HL-60 (cell line): ENCODE results near the gene SAAL1.

Experiments used
- TF ChIP-seq, protein P1 (sequence below): IDR thresholded peaks from one replicate; pipeline ENCODE4 v1.5.1; 2011; ENCODE audit warnings: low read length, control low read depth, inconsistent platforms; ENCODE audit not compliant: insufficient read depth
- TF ChIP-seq, protein P2 (sequence below): IDR thresholded peaks from 2 replicates; pipeline ENCODE4 v1.6.1; 2012; ENCODE audit warnings: low read depth; ENCODE audit not compliant: insufficient replicate concordance

DNA sequence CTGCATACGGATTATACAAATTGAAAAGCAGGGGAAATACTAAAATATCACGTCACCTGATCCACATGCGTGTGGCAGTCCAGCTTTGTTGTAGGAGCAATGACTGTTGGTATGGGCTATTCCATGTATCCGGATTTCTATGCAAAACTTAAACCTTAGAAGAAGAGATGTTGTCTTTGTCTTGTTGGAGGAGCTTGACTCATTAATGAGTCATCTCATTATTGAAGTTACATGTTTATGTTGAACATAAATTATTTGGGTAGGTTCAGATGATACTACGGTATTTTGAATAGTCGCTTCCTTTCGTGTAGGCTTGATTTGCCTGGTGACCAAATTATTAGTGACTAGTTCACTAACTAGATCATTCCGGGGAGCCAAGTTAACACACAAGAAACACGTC, 806 bp upstream of the SAAL1 start:
- TF ChIP-seq, protein P1, sequence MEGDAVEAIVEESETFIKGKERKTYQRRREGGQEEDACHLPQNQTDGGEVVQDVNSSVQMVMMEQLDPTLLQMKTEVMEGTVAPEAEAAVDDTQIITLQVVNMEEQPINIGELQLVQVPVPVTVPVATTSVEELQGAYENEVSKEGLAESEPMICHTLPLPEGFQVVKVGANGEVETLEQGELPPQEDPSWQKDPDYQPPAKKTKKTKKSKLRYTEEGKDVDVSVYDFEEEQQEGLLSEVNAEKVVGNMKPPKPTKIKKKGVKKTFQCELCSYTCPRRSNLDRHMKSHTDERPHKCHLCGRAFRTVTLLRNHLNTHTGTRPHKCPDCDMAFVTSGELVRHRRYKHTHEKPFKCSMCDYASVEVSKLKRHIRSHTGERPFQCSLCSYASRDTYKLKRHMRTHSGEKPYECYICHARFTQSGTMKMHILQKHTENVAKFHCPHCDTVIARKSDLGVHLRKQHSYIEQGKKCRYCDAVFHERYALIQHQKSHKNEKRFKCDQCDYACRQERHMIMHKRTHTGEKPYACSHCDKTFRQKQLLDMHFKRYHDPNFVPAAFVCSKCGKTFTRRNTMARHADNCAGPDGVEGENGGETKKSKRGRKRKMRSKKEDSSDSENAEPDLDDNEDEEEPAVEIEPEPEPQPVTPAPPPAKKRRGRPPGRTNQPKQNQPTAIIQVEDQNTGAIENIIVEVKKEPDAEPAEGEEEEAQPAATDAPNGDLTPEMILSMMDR: no peak
- TF ChIP-seq, protein P2, sequence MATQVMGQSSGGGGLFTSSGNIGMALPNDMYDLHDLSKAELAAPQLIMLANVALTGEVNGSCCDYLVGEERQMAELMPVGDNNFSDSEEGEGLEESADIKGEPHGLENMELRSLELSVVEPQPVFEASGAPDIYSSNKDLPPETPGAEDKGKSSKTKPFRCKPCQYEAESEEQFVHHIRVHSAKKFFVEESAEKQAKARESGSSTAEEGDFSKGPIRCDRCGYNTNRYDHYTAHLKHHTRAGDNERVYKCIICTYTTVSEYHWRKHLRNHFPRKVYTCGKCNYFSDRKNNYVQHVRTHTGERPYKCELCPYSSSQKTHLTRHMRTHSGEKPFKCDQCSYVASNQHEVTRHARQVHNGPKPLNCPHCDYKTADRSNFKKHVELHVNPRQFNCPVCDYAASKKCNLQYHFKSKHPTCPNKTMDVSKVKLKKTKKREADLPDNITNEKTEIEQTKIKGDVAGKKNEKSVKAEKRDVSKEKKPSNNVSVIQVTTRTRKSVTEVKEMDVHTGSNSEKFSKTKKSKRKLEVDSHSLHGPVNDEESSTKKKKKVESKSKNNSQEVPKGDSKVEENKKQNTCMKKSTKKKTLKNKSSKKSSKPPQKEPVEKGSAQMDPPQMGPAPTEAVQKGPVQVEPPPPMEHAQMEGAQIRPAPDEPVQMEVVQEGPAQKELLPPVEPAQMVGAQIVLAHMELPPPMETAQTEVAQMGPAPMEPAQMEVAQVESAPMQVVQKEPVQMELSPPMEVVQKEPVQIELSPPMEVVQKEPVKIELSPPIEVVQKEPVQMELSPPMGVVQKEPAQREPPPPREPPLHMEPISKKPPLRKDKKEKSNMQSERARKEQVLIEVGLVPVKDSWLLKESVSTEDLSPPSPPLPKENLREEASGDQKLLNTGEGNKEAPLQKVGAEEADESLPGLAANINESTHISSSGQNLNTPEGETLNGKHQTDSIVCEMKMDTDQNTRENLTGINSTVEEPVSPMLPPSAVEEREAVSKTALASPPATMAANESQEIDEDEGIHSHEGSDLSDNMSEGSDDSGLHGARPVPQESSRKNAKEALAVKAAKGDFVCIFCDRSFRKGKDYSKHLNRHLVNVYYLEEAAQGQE: no peak
